Sciatic nerve (tissue), 2 donors: ENCODE data around the gene SMU1. TPM values are rescaled to one million over a fixed set of nuclear protein-coding genes. Genes with fewer than 3 reads are reported as not detected.

Experiments
- ATAC-seq: fragments of 200-7000 bp; cut with Tn5 transposase; one replicate; pipeline ENCODE4 v1.9.1; 2020; ENCODE audit warnings: mild to moderate bottlenecking, moderate library complexity
- DNase-seq: peaks from one replicate; pipeline ENCODE4 v3.0.0-alpha.2; 2020; ENCODE audit warnings: low spot score
- intact Hi-C: fragments of 100-400 bp; cut with DNase I; formaldehyde crosslinking; loops from one replicate; pipeline ENCODE4 v1.14.2; 2022
- total RNA-seq: library from RNA; stranded (reverse); fragmentation: NEBNext Ultra II Directional; extraction: Animal tissue kit (Norgen Biotek cat#: 25700); gene quantifications from one replicate; pipeline ENCODE4 v1.2.1, GENCODE V29; 2021
- donor health status: DM: no; HTN: no; CAD: no.
- donor health status: DM: no; HTN: no; CAD: no.

Gene SMU1
- total RNA-seq: 23.8 TPM

DNA sequence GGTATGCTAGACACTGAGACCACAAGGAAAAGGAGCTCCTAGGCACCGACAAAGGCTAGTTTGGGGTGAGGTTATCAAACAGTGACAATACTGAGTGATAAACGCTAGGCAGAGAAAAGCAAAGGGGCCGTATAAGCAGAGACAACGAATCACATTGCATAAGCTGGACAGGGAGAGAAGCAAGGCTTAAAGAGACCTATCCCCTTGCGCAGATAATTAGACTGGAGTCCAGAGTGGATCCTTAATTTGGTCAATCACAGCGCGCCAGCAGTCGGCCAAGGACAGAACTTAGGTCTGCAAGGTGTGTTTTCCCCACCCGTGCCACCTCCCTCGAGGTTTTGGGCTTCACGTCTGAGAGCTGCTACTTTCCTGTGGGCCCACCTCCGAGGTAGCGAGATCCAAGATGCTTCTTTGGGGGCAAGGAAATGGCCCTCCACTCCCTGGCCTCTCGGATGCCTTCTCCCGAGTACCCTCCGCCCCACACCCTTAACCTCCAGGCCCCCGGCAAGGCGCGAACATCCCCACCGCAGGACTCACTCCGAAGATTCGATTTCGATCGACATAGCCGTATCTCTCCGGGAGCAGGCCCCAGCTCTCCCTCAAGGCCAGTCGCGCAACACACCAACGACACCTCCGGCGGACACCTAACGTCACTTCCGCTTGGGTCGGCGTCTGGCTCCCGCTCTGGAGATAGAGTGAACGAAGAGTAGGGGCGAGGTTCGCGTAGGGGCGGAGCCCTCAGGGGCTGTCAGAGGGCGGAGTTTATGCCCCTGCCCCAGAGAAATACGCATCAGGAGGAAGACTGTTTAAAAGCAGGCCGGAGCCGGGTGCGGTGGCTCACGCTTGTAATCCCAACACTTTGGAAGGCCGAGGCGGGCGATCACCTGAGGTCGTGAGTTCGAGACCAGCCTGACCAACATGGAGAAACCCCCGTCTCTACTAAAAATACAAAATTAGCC is at the start of gene SMU1:
Gene SMU1, minus strand, starts transcription at position 629 of the 959 bp plus-strand sequence. Its CDS starts 66 bp downstream, at position 563.
- peak; percentile 99 for ATAC-seq
- intact Hi-C loops: no loop called here
- DNase-seq: peak; percentile 97

DNA sequence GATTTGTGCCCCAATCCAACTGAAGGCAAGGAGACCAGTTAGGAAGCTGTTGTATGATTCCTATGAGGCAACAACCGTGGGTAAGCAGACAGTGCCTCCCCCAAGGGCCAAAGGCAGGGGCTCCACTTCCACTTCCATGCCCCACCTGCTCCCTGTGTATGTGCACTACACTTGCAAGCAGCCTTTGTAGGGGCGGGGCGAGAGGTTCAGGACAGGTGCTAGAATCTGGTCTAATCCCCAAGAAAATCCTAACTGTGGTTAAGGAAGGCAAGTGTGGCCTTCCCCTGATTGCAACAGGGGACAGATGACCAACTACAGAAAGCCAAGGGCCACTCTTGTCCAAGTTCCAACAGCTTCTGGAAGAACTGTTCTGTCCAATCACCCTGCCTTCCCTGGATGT is 49.0 kb upstream of the SMU1 start:
- DNase-seq (no peak), ATAC-seq (no peak)
- intact Hi-C loops: no loop called here

DNA sequence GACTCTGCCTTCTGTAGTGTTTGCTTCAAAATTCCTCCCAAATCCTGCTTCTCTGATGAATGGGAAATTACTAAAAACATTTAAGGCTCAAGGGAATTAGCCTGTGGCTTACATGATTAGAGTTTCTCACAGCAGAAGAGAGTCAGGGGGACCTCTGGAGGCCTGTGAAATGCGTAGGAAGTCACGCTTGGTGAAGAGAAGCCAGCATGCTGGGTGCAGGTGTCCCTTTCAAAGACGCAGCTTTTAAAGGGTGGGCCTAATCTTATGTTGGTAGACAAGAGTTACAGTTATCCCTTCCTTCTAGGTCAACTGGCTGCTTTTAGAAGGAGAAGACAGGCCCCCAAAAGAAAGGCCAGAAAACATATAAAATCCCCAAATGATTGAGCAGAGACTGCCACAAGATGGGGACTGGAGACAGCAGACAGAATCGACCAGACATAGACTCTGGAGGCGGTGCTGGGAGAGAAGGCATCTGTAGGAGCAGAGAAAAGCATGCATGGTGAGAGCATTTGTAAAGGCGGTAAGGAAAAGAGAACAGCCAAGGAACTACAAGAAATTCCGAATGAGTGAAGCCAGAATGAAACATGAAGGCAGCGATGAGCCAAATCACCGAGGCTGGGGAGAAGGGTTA is 48.4 kb upstream of the SMU1 start:
- intact Hi-C loops: no loop called here
- ATAC-seq: peak; percentile 55
- no peak for DNase-seq

DNA sequence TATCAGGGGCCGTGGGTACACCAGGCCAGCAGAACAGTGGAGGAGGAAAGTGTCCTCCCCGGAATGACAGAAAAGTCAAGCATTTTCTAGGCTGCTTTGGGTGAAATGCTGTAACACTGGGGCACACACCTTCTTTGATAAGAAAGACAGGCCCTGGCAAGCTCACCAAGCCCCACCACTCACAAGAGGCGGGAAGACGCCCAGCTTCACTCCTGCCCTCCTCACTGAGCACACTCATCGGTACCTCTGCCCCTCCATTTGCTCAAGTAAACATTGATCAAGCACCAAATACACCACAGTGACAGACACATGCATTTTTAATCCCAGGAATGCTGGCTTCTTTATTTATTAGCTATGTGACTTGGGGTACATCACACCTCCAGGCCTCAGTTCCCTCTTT is 47.6 kb upstream of the SMU1 start:
- no peak for ATAC-seq
- intact Hi-C loops: no loop called here

DNA sequence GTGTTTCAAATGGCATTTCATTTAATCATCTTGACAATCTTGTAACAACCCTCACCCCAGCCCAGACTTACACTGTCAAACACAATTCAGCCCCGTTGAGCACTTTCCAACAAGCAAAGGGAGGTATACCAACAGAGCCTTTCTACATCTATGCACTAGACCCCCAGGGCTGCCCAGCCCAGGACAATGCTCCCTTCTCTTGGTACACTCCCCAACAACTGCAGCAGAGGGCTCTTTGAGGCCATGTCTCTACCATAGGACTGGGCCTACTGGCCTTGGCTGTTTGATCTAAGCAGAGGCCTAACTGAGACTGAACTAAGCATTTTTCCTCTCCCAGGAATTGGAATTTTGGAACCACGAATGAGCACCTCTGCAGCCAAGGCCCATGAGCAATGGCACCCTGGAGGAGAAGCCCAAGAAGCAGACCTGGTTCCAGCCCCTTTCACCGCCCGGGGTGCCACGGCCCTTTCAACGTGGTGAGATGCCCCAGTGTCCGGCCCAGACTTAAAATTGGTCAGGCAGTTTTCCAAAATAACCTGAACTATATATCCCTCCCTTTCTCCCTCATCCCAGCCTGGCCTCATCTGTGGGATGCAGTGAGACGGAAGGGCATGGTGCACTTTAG is 47.0 kb upstream of the SMU1 start:
- DNase-seq: no peak
- intact Hi-C loops: no loop called here

More for the DNA sequence above, 47.6 kb upstream of the SMU1 start:
- DNase-seq: no peak

DNA sequence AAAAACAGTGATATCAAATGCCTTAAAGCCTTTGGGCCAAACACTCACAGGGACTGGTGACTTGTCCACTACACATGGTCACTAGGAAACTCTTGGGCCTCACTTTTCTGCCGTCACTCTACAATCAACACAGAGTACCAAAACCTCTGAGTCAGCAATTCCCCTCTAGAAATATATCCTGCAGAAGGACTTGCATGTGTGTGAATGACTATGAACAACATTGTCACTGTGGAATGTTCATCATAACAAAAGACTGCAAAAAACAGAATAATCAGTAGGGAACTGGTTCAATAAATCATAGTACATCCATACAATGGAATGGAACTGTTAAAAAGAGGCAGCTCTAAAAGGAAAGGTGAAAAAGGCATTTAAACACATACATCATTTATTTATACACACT is 44.1 kb upstream of the SMU1 start:
- DNase-seq: no peak
- intact Hi-C loops: no loop called here
- no peak for ATAC-seq

More for the DNA sequence above, 47.0 kb upstream of the SMU1 start:
- ATAC-seq: no peak

DNA sequence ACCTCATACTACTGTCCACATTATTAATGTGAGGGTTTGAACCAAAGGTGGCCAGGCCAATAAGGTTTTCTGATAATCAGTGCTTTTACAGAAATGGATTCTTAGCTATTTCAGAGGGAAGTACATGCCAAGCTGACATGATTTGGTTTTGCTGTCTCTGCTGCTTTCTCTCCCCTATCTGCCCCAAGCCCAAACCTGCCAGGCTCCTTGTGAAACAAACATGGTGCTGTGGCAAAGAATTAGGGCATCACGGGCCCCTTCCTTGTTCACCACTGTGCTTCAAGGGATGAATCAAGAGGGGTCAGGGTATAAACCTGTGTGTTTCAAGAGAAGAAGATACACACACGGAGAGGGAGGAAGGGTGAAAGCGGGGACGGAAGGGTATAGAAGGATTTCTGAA is 41.3 kb upstream of the SMU1 start:
- ATAC-seq: peak; percentile 40
- intact Hi-C loops: no loop called here
- DNase-seq: no peak

DNA sequence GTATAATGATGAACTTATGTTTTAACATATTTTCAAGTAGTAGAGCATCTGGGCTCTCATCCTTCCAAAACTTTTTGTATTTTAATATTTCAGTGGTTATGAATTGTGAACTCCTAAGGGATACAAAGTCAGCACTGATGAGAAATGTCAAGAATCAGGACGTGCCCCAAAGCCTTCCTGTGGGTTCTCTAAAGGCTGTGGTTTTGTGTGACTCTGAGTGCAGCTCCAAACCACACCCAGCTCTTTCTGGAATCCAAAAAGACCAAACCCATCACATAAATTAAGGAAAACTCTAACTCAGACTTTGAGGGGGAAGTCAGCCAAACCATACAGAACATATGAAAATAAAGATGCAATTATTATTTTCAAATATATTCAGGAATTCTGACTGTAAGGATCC is 40.8 kb upstream of the SMU1 start:
- ATAC-seq (peak; percentile 81), DNase-seq (no peak)
- intact Hi-C loops: no loop called here

DNA sequence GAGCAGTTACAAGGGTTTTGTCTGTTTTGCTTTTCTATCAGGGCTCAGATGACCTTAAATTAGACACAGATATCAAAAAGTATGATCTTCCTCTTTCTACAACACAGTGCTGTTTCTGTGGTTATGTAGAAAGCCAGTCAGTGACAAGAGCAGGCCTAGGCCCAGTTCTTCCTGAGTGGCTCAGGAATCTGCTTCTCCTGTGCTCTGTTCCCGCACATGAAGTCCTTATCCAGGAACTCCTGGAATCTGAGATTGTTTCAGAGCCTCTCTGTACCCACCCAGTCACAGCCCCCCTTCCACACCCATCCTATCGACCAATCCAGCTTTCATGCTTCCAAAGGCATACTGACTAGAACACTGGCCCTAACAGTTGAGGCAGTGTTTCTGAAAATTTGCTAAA is 40.4 kb upstream of the SMU1 start:
- ATAC-seq (peak; percentile 60), DNase-seq (no peak)
- intact Hi-C loops: no loop called here

DNA sequence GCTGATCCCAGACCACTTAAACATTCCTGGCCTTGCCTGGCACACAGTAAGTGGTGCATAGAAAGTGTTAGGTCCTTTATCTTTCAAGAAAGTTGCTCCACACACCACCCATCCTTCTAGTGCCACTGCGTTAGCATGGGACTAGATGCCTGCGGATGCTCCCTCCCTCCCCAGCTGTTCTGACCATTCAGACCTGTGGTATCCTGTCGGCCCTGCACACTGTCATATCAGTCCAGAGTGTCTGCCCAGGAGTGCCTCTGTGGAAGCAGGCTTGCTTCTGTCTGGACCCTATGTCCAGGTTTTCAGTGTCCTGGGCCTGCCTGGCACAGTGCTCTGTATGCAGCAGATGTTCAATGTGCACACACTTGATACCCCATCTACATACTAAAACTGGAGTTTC is 38.3 kb upstream of the SMU1 start:
- no peak for ATAC-seq
- intact Hi-C loops: no loop called here
- no peak for DNase-seq

DNA sequence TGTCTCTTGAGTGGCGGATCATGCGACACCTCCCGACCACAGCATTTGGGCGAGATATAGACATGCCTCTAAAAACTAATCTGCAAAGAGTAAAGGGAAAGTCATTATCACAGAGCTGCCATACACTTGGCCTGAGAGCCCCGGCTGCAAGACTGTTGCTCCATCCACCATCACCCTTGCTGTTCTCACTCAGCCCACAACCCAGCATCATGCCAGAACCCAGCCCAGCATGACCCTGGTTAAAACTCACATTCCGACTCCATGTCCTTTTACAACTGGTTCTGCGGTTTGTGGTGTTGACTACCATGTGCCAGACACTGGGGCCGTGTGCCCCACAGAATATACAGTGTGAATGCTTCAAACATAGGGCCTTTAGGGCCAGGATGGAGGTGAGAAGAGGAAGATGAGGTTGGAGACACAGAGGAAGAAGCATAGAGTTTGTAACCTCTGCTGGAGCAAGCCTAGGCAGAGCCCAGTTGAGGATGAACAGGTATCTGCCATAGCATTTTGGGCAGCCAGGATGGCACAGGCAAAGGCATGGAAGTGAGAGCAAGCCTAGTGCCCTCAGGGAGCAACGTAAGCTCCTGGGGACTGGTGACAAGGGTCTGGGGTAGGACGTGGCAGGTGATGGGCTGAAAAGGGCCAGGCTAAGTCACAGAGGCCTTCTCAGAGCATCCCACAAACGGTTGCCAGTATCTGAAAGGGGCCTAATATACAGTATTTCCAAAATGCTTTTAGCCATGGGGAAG is 37.5 kb upstream of the SMU1 start:
- DNase-seq: no peak
- no peak for ATAC-seq
- intact Hi-C loops: no loop called here

DNA sequence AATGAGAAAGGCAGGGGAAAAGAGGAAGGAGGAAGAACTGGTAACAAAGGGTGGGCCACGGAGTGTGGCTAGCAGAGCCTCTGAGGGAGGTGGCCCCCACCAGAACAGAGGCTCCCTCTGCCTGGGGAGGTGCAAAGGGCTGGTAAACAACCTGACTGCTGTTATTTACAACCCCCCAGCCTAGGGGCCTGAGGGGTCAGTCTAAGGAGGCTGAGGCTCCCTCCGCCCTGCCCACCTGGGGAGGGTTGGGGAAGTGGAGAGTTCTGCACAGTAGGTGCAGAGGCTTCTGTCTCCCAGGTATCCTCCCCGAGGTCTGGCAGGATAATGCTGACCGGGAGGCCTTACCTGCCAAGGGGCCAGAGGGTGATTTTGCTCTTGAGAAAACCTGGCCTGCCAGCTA is 35.6 kb upstream of the SMU1 start:
- DNase-seq: no peak
- no peak for ATAC-seq
- intact Hi-C loops: no loop called here

DNA sequence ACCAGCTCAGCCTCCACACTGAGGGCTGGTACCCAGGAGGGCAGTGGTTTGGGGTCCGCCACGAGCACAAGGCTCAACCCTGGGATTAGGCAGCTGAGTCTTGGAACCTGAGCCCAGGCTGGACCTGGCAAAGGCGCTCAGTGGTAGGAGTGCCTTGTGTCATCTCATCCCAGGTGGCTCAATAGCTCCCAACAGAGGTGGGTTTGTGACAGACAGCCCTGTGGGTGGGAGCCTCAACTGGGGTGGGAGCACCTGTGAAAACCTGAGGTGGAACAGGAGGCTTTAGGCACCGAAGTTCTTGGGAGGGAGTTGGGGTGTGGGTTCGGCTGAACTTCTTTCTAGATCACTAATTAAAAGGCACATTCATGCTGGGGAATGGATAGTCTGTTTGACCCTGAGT is 35.2 kb upstream of the SMU1 start:
- intact Hi-C loops: no loop called here
- no peak for ATAC-seq
- DNase-seq: no peak

DNA sequence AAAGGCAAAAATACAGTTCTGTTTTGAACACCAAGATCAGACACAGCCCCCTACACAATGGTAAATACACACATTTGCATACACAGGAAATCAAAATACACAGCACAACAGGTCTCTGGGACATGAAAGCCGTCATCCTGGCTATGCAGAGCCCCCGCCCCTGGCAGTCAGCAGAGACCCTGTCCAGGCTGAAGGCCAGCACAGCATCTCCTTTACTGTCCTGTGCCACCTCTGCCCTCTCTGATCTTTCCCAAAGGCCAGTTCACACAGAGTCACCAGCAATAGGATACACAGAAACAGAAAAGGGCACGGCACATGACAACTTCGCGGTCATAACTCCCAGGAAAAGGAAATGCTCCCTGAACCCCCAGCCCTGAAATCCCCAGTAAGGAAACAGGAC is 34.2 kb upstream of the SMU1 start:
- ATAC-seq: no peak
- DNase-seq: no peak
- intact Hi-C loops: no loop called here

DNA sequence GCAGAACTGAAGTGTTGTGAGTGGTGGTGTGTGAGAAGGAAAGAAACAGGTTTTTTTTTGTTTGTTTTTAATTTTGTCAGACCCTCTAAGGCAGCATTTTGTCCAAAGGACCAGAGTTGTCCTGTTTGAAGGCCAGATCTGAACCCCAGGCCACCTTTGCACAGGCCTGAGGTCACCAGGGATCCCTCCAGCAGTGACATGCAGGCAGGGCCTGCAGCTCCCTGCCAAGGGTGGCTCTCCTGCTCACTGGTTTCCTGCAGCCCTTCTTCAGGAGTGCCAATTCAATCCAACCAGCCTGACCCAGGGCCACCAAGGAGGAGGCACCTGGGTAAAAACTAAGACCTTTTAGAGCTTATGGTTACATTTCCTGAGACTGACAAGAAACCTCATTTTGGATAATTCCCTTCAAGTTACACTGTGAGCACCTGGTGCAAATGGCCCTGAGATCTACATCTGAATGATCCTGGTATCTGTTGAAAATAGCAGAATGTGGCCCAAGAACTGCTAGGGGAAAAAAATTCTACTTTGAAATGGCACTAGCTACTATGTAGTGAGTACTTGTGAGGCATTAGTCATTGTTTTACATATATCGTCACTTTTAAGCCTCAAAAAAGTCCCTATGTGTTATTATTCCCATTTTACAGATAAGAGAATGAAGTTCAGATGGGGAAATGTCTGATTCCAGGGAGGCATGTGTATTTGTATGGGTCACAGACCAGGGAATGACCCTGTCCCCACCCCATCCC is 33.5 kb upstream of the SMU1 start:
- ATAC-seq (no peak), DNase-seq (no peak)
- intact Hi-C loops: loop anchor here (10.0 kb wide), 1 partner anchor 55 kb away; the partner anchor contains the start of gene B4GALT1

DNA sequence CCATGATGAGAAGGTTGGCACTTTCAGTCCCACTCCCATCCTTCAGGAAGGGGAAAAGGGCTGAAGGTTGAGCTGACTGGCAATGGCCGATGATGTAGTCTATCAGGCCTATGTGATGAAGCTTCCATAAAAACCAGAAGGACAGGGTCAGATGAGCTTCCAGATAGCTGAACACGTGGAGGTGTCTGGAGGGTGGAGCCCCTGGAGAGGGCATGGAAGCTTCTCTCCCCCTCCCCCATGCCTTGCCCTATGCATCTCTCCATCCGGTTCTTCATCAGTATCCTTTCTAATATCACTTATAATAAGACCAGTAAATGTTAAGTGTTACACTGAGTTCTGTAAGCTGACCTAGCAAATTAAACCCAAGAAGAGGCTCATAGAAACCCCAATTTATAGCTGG is 32.6 kb upstream of the SMU1 start:
- intact Hi-C loops: loop anchor here (10.0 kb wide), 1 partner anchor 56 kb away; the partner anchor contains the start of gene B4GALT1
- no peak for ATAC-seq
- DNase-seq: no peak

DNA sequence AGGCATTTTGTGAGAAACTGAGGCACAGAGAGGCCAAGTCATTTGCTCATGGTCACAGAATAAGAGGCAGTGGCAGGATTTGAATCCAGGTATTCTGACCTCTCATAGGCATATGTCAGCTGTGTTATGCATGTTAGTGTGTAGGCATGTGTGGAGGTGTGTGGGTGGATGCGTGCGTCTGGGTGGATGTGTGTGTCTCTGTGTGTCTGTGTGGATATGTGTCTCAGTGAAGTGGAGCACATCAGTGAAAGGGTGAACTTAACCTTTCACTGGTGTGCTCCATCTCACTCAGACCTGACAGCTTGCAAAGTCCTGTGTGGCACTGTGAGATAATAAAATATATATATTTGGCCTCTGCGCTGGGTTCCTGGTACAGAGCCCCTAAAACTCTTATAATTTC is 32.0 kb upstream of the SMU1 start:
- ATAC-seq (no peak), DNase-seq (no peak)
- intact Hi-C loops: loop anchor here (10.0 kb wide), 1 partner anchor 56 kb away; the partner anchor contains the start of gene B4GALT1

DNA sequence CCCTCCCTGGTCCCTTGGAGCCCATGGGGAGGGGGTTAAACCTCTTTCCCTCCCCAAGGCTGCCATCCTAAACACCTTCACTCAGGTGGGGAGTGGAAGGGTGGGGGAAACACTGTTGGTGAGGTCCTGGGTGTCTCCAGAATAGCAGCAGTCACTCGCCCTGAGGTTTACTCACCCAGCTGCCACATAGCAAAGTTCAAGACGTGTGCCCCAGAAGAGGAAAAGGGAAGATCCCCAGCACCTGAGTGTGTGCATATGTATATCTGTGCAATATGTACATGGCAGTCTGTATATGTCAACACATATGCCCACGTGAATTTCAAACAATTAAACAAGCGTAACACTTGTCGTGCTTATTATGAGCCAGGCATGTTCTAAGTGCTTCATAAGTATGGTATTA is 31.3 kb upstream of the SMU1 start:
- no peak for ATAC-seq

More for the DNA sequence above, 31.3 kb upstream of the SMU1 start:
- no peak for DNase-seq
- intact Hi-C loops: loop anchor here (10.0 kb wide), 1 partner anchor 57 kb away; the partner anchor contains the start of gene B4GALT1
